Left ventricle myocardium inferior (tissue), 1 donor: ENCODE measurements around the gene PVRIG. TPM values are rescaled to one million over a fixed set of nuclear protein-coding genes. Genes with fewer than 3 reads are reported as not detected.
"Not testable (repeated sequence)": the region's sequence is repeated elsewhere in the genome, so short reads cannot be mapped to it uniquely, and the experiment has no call there.

Experiments used
- DNase-seq: peaks from one replicate; pipeline ENCODE4 v3.0.0-alpha.2; 2020
- H3K27ac ChIP-seq: fragments of 200-600 bp; replicated peaks from 2 replicates; pipeline ENCODE4 v1.8.0; 2021
- H3K27me3 ChIP-seq: fragments of 200-600 bp; 2 replicates; pipeline ENCODE4 v1.8.0; 2021; ENCODE audit warnings: low read depth
- H3K36me3 ChIP-seq: fragments of 200-600 bp; 2 replicates; pipeline ENCODE4 v1.8.0; 2021
- H3K4me1 ChIP-seq: fragments of 200-600 bp; 2 replicates; pipeline ENCODE4 v1.8.0; 2021
- H3K4me3 ChIP-seq: fragments of 200-600 bp; 2 replicates; pipeline ENCODE4 v1.8.0; 2021; ENCODE audit warnings: mild to moderate bottlenecking, moderate library complexity
- H3K9me3 ChIP-seq: fragments of 200-600 bp; replicated peaks from 2 replicates; pipeline ENCODE4 v1.8.0; 2021
- intact Hi-C: fragments of 100-400 bp; cut with micrococcal nuclease; formaldehyde crosslinking; loops from one replicate; pipeline ENCODE4 v1.11.0; 2022
- long read RNA-seq: library from polyadenylated mRNA; unstranded; transcript quantifications from one replicate; pipeline ENCODE4 v2.0.0, GENCODE V29; 2021
- total RNA-seq: library from RNA; stranded (reverse); fragmentation: NEBNext Ultra II Directional; extraction: Animal tissue kit (Norgen Biotek cat#: 25700); gene quantifications from one replicate; pipeline ENCODE4 v1.2.1, GENCODE V29; 2021
- TF ChIP-seq, protein P1 (sequence below): fragments of 200-600 bp; IDR thresholded peaks from 2 replicates; pipeline ENCODE4 v1.8.0; 2021; ENCODE audit warnings: antibody characterized with exemption, mild to moderate bottlenecking, borderline replicate concordance
- donor health status: DM: no; HTN: yes; CAD: no; lungs with severe emphysema.

PVRIG gene
- not detected for total RNA-seq
- long read RNA-seq, result 0 reads

DNA sequence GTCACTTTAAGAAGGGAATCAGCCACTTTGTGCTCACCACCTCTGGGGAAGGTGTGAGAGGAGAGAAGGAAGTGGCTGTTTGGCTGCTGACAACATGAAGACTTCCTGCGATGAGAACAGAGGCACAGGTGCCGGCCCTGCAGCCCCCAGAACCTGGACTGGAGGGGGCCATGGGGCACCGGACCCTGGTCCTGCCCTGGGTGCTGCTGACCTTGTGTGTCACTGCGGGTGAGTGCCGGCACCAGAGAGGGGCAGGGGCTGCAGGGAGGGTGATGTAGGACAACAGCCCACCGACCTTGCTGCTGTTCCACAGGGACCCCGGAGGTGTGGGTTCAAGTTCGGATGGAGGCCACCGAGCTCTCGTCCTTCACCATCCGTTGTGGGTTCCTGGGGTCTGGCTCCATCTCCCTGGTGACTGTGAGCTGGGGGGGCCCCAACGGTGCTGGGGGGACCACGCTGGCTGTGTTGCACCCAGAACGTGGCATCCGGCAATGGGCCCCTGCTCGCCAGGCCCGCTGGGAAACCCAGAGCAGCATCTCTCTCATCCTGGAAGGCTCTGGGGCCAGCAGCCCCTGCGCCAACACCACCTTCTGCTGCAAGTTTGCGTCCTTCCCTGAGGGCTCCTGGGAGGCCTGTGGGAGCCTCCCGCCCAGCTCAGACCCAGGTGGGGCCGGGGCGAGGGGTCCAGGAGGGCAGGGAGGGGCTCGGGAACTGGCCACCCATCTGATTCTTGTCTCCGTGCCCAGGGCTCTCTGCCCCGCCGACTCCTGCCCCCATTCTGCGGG is at the start of gene PVRIG:
PVRIG (plus strand) TSS at position 149 of the 785 bp plus-strand sequence; CDS start at position 171, 22 bp downstream.
- Histone ChIP-seq H3K36me3 (peaks cover 24% of the 10 kb centered on the region), H3K4me1 (peaks cover 10% of the 10 kb centered on the region)
- not testable (repeated sequence) for H3K9me3 ChIP-seq, DNase-seq, H3K27ac ChIP-seq, H3K4me3 ChIP-seq, H3K27me3 ChIP-seq
- intact Hi-C loops, result loop anchor here (5.0 kb wide), 1 partner anchor 88 kb away; no protein-coding TSS in a partner anchor

DNA sequence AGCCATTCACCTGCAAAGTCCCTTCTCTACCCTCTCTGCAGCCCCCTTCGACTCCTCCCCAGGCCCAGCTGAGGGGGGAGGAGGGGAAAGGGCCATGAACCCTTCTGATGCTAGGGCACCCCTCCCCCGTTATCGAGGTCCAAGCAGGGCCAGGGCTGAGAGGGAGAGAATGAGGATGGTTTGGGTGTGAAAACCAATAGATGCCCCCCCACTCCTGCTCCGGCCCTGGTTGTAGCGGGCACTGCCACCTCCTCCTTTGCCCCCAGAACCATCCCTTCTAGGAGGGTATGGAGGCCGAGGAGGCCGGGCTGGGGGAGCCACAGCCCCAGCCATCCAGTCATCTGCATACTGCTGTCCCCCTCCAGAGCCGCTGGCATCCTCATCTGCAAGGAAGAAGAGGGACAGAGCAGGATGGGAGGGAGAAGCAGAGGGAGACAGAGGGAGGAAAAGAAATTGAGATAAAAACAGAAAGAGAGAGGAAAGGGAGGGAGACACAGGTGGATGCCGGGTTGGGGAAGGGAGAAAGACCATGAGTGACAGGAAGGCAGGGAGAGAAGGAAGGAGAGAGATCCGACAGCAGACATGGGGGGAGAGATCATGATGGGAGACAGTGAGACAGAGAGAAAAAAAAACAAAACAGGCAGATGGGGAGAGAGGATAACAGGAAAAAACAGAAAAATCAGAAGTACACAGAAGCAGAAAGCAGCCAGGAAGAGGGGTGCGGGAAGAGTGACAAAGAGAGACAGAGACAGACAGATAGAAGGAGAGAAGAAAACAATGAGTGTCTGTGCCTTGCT is 49.5 kb upstream of the PVRIG start:
- no peaks in the 10 kb centered on the region for H3K9me3 ChIP-seq
- H3K27me3 ChIP-seq, result peaks cover 75% of the 10 kb centered on the region
- H3K4me1 ChIP-seq, result peaks cover 32% of the 10 kb centered on the region
- intact Hi-C loops, result no loop called here
- no peak overlapping the region for H3K4me3 ChIP-seq
- H3K27ac ChIP-seq, result no peak overlapping the region
- TF ChIP-seq, protein P1, sequence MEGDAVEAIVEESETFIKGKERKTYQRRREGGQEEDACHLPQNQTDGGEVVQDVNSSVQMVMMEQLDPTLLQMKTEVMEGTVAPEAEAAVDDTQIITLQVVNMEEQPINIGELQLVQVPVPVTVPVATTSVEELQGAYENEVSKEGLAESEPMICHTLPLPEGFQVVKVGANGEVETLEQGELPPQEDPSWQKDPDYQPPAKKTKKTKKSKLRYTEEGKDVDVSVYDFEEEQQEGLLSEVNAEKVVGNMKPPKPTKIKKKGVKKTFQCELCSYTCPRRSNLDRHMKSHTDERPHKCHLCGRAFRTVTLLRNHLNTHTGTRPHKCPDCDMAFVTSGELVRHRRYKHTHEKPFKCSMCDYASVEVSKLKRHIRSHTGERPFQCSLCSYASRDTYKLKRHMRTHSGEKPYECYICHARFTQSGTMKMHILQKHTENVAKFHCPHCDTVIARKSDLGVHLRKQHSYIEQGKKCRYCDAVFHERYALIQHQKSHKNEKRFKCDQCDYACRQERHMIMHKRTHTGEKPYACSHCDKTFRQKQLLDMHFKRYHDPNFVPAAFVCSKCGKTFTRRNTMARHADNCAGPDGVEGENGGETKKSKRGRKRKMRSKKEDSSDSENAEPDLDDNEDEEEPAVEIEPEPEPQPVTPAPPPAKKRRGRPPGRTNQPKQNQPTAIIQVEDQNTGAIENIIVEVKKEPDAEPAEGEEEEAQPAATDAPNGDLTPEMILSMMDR, result no peak
- no peaks in the 10 kb centered on the region for H3K36me3 ChIP-seq
- no peak for DNase-seq

DNA sequence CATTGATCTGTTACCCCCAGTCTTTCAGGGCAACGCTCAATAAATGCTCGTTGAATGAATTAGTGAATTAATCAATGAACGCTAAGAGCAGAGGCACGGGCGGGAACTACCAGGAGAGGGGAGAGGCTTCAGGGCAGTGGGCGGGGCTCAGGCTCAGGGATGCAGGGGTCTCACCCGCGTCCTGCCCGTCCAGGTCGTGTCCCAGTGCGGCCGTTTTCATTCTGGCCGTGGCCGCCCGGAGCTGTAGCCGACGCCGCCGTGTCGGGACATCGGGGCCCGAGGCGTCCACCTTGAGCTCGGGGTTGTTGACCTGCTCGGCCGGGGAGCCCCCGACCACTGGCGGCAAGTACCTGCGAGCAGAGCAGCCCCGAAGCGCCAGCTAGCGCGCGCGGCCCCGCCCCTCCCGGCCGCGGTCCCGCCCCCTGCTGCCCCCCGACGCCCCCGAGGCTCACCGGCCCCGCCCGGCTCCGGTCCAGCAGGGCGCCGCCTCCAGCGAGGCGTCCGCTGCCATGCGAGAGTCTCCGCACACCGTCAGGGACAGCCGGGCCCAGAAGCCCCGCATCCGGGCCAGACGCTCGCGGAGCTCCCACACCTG is 48.6 kb upstream of the PVRIG start:
- TF ChIP-seq, protein P1, result no peak
- Histone ChIP-seq H3K27me3 (peaks cover 69% of the 10 kb centered on the region), H3K36me3 (no peaks in the 10 kb centered on the region), H3K9me3 (no peaks in the 10 kb centered on the region), H3K27ac (no peak overlapping the region), H3K4me3 (peak overlapping the region; percentile 62), H3K4me1 (peaks cover 32% of the 10 kb centered on the region)
- no peak for DNase-seq
- intact Hi-C loops, result no loop called here

DNA sequence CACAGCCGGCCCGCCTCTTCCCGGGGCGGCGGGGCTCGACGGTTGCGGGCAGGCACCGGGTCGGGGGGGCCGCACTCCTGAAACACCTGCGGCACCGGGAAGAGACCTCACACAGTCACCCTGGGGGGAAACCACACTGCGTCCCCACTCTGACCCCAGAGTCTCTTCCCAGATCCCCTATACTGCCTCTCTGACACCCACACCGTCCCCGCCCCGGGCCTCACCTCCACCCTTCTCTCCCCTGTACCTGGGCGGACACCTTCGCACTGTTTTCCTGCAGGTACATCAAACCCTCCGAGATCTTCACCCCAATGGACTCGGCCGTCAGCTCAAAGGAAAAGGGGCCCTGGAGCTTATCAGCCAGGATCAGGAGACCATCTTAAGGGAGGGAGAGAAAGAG is 47.9 kb upstream of the PVRIG start:
- peak overlapping the region; percentile 62 for H3K4me3 ChIP-seq
- peaks cover 36% of the 10 kb centered on the region for H3K4me1 ChIP-seq
- intact Hi-C loops, result no loop called here
- no peak overlapping the region for H3K27ac ChIP-seq
- no peak for DNase-seq
- H3K27me3 ChIP-seq, result peaks cover 63% of the 10 kb centered on the region
- no peaks in the 10 kb centered on the region for H3K9me3 ChIP-seq
- no peaks in the 10 kb centered on the region for H3K36me3 ChIP-seq
- TF ChIP-seq, protein P1, result no peak

DNA sequence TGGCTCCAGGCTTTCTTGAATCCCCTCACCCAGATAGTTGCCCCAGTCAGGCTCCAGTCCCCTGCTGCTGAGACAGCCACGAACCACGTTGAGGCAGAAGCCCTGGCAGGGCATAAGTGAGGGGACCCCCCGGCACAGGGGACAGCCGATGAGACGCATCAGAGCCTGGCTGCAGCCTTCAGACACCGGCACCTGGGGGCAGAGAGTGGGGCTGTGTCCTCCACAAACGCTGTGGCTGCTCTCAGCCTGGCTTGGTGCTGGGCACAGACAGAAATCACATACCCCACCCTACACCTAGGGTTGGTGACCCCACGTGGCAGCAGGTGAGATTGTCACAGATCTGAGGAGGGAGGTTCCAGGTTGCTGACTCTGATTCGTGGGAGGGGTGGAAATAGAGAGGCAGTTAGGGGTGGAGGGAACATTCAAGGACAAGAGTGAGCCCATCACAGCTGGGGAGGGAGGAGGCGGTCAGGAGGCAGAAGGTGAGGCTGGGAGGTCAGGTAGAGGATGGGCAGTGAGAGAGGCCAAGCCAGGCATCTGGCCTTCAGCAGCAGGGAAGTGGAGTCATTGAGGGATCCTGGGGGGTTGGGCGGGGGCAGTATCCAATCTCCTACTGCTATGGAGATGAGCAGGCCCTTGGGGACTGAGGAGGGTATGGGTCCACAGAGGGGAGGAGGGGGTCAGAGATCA is 45.8 kb upstream of the PVRIG start:
- H3K36me3 ChIP-seq, result no peaks in the 10 kb centered on the region
- no peak for DNase-seq
- peaks cover 28% of the 10 kb centered on the region for H3K4me1 ChIP-seq
- no peaks in the 10 kb centered on the region for H3K9me3 ChIP-seq
- intact Hi-C loops, result no loop called here
- H3K4me3 ChIP-seq, result no peak overlapping the region
- TF ChIP-seq, protein P1, result no peak
- no peak overlapping the region for H3K27ac ChIP-seq
- H3K27me3 ChIP-seq, result peaks cover 46% of the 10 kb centered on the region
